HFF-Myc (cell line): ENCODE data around the gene TMEM202.
"Not testable (repeated sequence)": the region's sequence is repeated elsewhere in the genome, so short reads cannot be mapped to it uniquely, and the experiment has no call there.

ENCODE experiments used
- DNase-seq: peaks from one replicate; pipeline ENCODE4 v3.0.0-alpha.2; 2011; ENCODE audit warnings: low read depth; ENCODE audit errors: extremely low read depth
- H3K4me3 ChIP-seq: replicated peaks from 2 replicates; pipeline ENCODE4 v1.5.1; 2011; ENCODE audit warnings: low read depth, mild to moderate bottlenecking, control low read depth, low read length
- TF ChIP-seq, protein P1 (sequence below): IDR thresholded peaks from 2 replicates; pipeline ENCODE4 v1.5.1; 2012; ENCODE audit warnings: mild to moderate bottlenecking, low read depth, low read length, control low read depth; ENCODE audit errors: missing control alignments

Gene TMEM202

DNA sequence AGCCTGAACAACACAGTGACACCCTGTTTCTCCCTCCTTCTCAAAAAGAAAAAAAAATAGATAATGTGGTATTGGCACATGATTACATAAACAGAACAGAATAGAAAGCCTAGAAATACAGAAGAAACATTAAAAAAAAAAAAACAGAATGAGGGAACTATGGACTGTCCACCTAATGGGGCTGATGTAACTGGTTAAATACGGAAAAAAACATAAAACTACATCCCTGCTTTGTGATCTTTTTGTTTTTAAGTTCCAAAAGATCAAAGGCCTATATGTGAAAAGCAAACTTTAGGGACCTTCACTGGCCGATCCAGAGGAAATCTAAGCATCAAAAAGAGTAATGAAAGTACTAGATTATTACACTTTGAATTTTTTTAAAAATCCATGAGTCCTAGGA lies 17.2 kb downstream of the TMEM202 start:
- no peak overlapping the region for H3K4me3 ChIP-seq
- DNase-seq = no peak
- TF ChIP-seq, protein P1, sequence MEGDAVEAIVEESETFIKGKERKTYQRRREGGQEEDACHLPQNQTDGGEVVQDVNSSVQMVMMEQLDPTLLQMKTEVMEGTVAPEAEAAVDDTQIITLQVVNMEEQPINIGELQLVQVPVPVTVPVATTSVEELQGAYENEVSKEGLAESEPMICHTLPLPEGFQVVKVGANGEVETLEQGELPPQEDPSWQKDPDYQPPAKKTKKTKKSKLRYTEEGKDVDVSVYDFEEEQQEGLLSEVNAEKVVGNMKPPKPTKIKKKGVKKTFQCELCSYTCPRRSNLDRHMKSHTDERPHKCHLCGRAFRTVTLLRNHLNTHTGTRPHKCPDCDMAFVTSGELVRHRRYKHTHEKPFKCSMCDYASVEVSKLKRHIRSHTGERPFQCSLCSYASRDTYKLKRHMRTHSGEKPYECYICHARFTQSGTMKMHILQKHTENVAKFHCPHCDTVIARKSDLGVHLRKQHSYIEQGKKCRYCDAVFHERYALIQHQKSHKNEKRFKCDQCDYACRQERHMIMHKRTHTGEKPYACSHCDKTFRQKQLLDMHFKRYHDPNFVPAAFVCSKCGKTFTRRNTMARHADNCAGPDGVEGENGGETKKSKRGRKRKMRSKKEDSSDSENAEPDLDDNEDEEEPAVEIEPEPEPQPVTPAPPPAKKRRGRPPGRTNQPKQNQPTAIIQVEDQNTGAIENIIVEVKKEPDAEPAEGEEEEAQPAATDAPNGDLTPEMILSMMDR = no peak

DNA sequence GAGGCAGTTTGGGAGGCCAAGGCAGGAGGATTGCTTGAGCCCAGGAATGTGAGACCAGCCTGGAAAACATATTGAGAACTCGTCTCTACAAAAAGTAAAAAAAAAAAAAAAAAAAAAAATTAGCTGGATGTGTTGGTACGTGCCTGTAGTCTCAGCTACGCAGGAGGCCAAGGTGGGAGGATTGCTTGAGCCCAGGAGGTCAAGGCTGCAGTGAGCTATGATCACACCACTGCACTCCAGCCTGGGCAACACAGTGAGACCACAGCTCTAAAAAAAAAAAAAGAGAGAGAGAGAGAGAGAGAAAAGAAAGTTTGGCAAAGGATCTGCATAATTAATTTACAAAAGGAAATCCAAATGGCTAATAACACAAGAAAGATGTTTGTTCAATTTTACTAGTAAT lies 21.7 kb downstream of the TMEM202 start:
- not testable (repeated sequence) for H3K4me3 ChIP-seq, DNase-seq

DNA sequence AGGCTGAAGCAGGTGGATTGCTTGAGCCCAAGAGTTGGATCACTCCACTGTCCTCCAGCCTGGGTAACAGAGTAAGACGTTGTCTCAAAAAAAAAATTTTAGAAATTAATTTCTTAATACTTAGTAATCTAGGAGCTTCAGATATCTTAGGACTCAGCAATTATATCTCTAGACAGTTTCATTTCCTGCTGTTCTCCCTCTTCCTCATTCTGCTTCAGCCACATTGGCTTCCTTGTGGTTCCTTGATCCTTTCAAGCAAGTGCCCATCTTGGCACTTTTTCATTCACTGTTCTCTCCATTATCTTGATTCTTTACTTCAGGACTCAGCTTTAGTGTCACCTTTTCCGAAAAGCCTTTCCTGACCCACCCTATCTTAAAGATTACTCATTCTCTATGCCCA lies 22.5 kb downstream of the TMEM202 start:
- TF ChIP-seq, protein P1 = no peak
- no peak overlapping the region for H3K4me3 ChIP-seq
- DNase-seq = no peak

DNA sequence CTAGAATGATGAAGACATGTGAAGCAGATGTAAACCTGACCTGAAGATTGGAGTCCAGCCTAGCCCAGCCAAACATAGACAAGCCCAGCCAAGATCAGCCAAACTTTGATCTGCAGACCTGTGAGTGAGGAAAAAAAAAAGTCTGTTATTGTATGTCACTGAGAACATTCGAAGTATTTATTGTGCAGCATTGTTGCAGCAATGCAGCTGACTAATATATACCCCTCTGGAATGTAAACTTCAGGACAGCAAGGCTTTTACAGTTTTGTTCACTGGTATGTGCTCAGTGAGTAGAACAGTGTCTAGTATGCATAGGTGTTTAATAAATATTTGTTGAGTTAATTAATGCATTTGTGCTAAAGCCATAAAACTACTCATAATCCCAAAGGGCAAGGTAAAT lies 23.4 kb downstream of the TMEM202 start:
- DNase-seq = no peak
- TF ChIP-seq, protein P1 = no peak
- no peak overlapping the region for H3K4me3 ChIP-seq

DNA sequence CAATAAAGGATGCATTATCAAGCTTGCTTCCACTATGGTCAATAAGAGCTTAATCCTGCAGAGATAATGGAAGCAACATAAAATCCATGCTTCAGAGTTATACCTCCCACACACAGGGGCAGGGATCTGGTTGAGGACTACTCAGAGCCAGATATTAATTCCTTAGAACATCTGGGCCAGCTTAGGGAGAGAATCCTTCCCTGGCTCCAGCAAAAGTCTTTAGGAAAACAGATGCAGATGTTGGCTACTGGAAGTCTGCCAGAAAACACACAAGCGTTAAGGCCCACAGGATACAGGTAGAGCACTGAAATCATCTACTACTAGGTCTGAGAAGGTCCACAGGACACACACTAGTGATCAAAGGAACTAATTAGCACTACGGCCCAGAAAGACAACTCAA lies 25.2 kb downstream of the TMEM202 start:
- TF ChIP-seq, protein P1 = no peak
- peak; percentile 53 for DNase-seq

DNA sequence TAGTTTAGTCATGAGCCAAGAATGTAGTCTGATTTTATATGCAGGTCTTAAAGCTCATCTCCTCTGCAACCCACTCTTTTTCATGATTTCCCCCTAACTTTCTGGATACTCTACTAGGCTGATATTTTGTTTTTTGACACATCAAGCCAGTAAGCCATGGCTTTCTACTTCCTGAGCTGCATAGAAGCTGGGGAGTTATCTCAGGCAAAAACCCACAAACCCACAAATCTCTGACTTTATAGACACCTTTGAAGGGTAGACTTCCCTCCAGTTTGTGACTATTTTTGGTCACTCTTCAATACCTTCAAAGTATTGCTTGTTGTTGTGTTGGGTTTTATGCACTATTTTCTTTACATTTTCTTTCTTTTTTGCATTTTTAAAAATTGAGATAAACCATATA lies 28.6 kb downstream of the TMEM202 start:
- H3K4me3 ChIP-seq = no peak overlapping the region

More for the DNA sequence above, 25.2 kb downstream of the TMEM202 start:
- H3K4me3 ChIP-seq = no peak overlapping the region

DNA sequence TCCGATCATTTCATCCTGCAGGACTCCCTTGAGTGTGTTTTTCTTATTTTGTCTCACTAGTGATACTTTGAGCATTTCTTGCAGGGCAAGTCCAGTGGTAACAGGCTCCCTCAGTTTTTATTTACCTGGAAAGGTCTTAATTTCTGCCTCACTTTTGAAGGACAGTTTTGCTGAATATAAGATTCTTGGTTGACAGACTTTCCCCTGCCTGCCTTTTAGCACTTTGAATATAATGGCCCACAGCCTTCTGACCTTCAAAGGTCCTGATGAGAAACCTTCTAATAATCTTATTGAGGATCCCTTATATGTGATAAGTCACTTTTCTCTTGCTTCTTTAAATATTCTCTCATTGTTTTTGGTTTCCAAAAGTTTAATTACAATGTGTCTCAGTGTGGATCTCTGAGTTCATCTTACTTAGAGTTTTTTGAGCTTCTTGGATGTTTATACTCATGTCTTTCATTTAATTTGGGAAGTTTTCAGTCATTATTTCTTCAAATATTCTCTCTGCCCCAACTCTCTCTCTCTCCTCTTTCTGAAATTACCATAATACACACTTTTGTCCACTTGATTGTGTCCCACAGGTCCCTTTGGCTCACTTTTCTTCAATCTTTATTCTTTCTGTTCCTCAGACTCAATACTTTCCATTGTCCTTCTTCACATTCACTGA lies 39.7 kb downstream of the TMEM202 start:
- no peak for DNase-seq
- H3K4me3 ChIP-seq = no peak overlapping the region
- TF ChIP-seq, protein P1 = no peak

More for the DNA sequence above, 28.6 kb downstream of the TMEM202 start:
- DNase-seq = no peak
- TF ChIP-seq, protein P1 = no peak

DNA sequence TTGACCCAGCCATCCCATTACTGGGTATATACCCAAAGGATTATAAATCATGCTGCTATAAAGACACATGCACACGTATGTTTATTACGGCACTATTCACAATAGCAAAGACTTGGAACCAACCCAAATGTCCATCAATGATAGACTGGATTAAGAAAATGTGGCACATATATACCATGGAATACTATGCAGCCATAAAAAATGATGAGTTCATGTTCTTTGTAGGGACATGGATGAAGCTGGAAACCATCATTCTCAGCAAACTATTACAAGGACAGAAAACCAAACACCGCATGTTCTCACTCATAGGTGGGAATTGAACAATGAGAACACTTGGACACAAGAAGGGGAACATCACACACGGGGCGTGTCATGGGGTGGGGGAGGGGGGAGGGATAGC lies 44.7 kb downstream of the TMEM202 start:
- not testable (repeated sequence) for DNase-seq, H3K4me3 ChIP-seq
